Calu3 (cell line): ENCODE results near the gene PPAN. TPM values are rescaled to one million over a fixed set of nuclear protein-coding genes. Genes with fewer than 3 reads are reported as not detected.

Source experiments
- BruUV-seq: library from RNA; stranded (reverse); fragments of 400-500 nt; replicated peaks from 2 replicates; lab custom pipeline; 2021; lab: Mats Ljungman, UMichigan
- CTCF ChIA-PET: fragments of 300-600 bp; sonication (Branson Sonifier 250); formaldehyde crosslinking; loops from one replicate; lab custom pipeline; 2022; ENCODE audit warnings: antibody characterized with exemption; lab: Charles Lee
- DNase-seq: peaks from one replicate; pipeline ENCODE4 v3.0.0; 2022
- H3K27ac Mint-ChIP-seq: one replicate; pipeline ENCODE4 v1.8.0; 2022; ENCODE audit warnings: mixed read lengths; ENCODE audit not compliant: unreplicated experiment
- H3K27me3 Mint-ChIP-seq: one replicate; pipeline ENCODE4 v1.8.0; 2022; ENCODE audit warnings: mixed read lengths; ENCODE audit not compliant: unreplicated experiment
- H3K36me3 Mint-ChIP-seq: one replicate; pipeline ENCODE4 v1.8.0; 2022; ENCODE audit warnings: mild to moderate bottlenecking, moderate library complexity, mixed read lengths; ENCODE audit not compliant: insufficient read depth, unreplicated experiment
- H3K4me1 Mint-ChIP-seq: one replicate; pipeline ENCODE4 v1.8.0; 2022; ENCODE audit warnings: mild to moderate bottlenecking, low read depth, mixed read lengths; ENCODE audit not compliant: unreplicated experiment
- H3K4me3 Mint-ChIP-seq: one replicate; pipeline ENCODE4 v1.8.0; 2022; ENCODE audit warnings: mild to moderate bottlenecking, low read depth, moderate library complexity, mixed read lengths; ENCODE audit not compliant: unreplicated experiment
- H3K9me3 Mint-ChIP-seq: one replicate; pipeline ENCODE4 v1.8.0; 2022; ENCODE audit warnings: low read depth, mixed read lengths; ENCODE audit not compliant: unreplicated experiment
- intact Hi-C: fragments of 100-400 bp; cut with micrococcal nuclease; formaldehyde crosslinking; loops from one replicate; pipeline ENCODE4 v1.10.0; 2022; ENCODE audit not compliant: unreplicated experiment
- total RNA-seq: library from RNA; stranded (reverse); gene quantifications from 2 replicates; pipeline ENCODE4 v1.2.3, GENCODE V29; 2022
- TF ChIP-seq, protein P1 (sequence below): fragments of 200-600 bp; IDR thresholded peaks from one replicate; pipeline ENCODE4 v1.8.0; 2022; ENCODE audit warnings: antibody characterized with exemption; ENCODE audit not compliant: unreplicated experiment

The PPAN gene
- total RNA-seq, 1 experiment from 2014 or later, result 52.2 TPM

DNA sequence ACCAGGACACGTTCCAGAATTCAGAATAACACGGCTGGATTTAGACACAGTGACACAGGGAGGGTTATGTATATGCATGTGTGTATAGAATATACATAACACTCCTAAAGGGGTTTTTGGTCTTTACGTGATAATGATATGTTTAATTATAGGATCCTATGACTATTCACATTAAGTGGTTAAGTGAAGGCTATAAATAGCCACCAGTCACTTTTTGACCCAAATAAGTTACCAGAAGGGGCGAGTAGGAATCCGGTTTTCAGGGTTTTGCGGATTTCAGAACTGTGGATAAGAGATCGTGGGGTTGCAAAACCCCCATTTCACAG is 10.6 kb upstream of the PPAN start:
- TF ChIP-seq, protein P1, sequence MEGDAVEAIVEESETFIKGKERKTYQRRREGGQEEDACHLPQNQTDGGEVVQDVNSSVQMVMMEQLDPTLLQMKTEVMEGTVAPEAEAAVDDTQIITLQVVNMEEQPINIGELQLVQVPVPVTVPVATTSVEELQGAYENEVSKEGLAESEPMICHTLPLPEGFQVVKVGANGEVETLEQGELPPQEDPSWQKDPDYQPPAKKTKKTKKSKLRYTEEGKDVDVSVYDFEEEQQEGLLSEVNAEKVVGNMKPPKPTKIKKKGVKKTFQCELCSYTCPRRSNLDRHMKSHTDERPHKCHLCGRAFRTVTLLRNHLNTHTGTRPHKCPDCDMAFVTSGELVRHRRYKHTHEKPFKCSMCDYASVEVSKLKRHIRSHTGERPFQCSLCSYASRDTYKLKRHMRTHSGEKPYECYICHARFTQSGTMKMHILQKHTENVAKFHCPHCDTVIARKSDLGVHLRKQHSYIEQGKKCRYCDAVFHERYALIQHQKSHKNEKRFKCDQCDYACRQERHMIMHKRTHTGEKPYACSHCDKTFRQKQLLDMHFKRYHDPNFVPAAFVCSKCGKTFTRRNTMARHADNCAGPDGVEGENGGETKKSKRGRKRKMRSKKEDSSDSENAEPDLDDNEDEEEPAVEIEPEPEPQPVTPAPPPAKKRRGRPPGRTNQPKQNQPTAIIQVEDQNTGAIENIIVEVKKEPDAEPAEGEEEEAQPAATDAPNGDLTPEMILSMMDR, result no peak
- CTCF ChIA-PET, result interaction anchor here (0.7 to 1.6 kb wide), 5 partner anchors 11 to 175 kb away, joined by 3 to 4 read pairs (median 3); partner anchors contain the start of genes ICAM1 and PPAN
- BruUV-seq, result no TSS peak
- peaks cover 38% of the 10 kb centered on the region for H3K36me3 Mint-ChIP-seq
- H3K27ac Mint-ChIP-seq, result peak overlapping the region; percentile 58
- H3K4me3 Mint-ChIP-seq, result peak overlapping the region; percentile 66
- DNase-seq, result no peak
- intact Hi-C loops, result no loop called here
- peaks cover 17% of the 10 kb centered on the region for H3K27me3 Mint-ChIP-seq
- H3K9me3 Mint-ChIP-seq, result peaks cover 2% of the 10 kb centered on the region
- H3K4me1 Mint-ChIP-seq, result no peaks in the 10 kb centered on the region

DNA sequence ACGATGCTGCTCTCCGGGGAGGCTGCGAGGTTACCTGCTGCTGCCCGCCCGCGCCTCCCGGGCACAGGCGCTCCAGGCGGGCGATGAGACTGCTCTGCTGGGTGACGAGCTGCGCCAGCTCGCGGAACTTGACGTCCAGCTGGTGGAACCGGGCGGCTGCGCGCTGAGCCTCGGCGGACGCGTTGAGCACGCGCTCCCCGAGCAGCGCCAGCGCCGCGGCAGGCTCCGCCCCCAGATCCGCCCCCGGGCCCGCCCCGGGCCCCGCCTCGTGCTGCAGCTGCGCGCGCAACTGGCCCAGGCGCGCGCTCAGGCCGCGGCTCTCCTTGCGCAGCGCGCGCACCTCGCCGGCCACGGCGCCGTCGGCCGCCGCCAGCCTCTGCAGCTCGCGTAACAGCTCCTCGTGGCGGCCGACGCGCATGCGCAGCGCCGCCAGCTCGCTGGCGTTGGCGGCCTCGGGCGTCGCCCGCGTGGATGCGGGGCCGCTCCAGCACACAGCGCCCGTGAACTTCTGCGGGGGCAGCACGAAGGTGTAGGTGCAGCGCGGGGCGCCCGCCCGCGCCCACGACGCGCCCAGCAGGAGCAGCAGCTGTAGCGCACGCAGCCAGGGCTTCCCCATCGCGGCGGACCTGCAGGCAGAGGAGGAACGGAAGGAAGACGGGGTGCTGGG is 10.1 kb upstream of the PPAN start:
- Mint-ChIP-seq H3K9me3 (peaks cover 2% of the 10 kb centered on the region), H3K4me3 (peak overlapping the region; percentile 66), H3K4me1 (no peaks in the 10 kb centered on the region), H3K27ac (peak overlapping the region; percentile 58), H3K27me3 (peaks cover 21% of the 10 kb centered on the region), H3K36me3 (peaks cover 36% of the 10 kb centered on the region)
- TF ChIP-seq, protein P1, result no peak
- peak; percentile 90 for DNase-seq
- CTCF ChIA-PET, result interaction anchor here (0.7 to 1.6 kb wide), 6 partner anchors 10 to 213 kb away, joined by 3 to 4 read pairs (median 3); partner anchors contain the start of genes ICAM1 and PPAN
- intact Hi-C loops, result no loop called here
- no TSS peak for BruUV-seq

DNA sequence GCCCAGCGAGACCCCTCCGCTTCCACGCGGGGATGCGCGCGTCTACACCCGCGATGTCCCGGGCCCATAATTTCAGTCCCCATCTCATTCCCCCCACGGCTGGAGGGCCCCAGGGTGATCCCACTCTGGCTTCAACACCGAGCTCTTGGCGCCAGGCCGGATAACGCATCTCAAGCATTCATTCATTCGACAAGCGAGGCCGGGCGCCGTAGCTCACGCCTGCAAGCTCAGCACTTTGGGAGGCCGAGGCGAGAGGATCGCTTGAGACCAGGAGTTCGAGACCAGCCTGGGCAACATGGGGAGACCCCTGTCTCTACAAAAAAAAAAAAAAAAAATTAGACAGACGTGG is 9.6 kb upstream of the PPAN start:
- intact Hi-C loops, result no loop called here
- Mint-ChIP-seq H3K4me1 (no peaks in the 10 kb centered on the region), H3K4me3 (peak overlapping the region; percentile 66), H3K27ac (no peak overlapping the region), H3K36me3 (peaks cover 31% of the 10 kb centered on the region), H3K9me3 (peaks cover under 1% of the 10 kb centered on the region), H3K27me3 (peaks cover 21% of the 10 kb centered on the region)
- no peak for DNase-seq
- CTCF ChIA-PET, result interaction anchor here (0.5 to 1.6 kb wide), 6 partner anchors 10 to 214 kb away, joined by 3 to 4 read pairs (median 3); partner anchors contain the start of genes ICAM1 and PPAN
- TF ChIP-seq, protein P1, result no peak
- BruUV-seq, result no TSS peak

DNA sequence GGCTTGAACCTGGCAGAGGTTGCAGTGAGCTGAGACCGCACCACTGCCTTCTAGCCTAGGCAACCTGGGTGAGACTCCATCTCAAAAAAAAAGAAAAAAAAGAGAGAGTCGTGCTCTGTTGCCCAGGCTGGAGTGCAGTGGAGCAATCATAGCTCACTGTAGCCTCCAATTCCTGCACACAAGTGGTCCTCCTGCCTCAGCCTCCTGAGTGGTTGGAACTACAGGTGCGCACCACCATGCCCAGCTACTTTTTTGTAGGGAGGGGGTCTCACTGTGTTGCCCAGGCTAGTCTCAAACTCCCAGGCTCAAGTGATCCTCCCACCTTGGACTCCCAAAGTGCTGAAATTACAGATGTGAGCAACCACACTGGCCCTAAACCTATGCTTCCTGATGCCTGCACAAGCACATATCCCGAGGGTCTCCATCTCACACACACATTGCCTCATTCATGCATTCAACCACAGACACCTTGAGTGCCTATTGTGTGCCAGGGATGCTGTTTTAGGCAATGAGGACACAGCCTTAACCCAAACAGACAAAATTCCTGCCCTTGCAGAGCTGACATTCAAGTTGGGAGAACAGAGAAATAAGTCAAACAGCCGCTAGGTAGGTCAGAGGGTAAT is 5.9 kb upstream of the PPAN start:
- no TSS peak for BruUV-seq
- TF ChIP-seq, protein P1, result no peak
- H3K4me3 Mint-ChIP-seq, result no peak overlapping the region
- H3K36me3 Mint-ChIP-seq, result peaks cover 13% of the 10 kb centered on the region
- DNase-seq, result no peak
- H3K27ac Mint-ChIP-seq, result no peak overlapping the region
- peaks cover 29% of the 10 kb centered on the region for H3K27me3 Mint-ChIP-seq
- intact Hi-C loops, result no loop called here
- H3K4me1 Mint-ChIP-seq, result no peaks in the 10 kb centered on the region
- no peaks in the 10 kb centered on the region for H3K9me3 Mint-ChIP-seq
- CTCF ChIA-PET, result no interaction called here
